Vagina (tissue), 2 donors: ENCODE measurements around the gene CFAP53.

Source experiments
- POLR2A ChIP-seq, 2 donors: fragments of 450-650 bp; IDR thresholded peaks; one replicate each; pipeline ENCODE4 v1.6.1; 2017; ENCODE audit warnings: antibody characterized with exemption in 2 of 2, mild to moderate bottlenecking in 2 of 2, moderate library complexity in 2 of 2
- TF ChIP-seq, protein P1 (sequence below), 3 experiments: fragments of 450-650 bp in 2 of 3; fragments of 200-600 bp in 1 of 3; sonication (generic) in 1 of 3; IDR thresholded peaks; one replicate each; pipeline ENCODE4 v1.5.1; 2017 to 2019; ENCODE audit warnings: antibody characterized with exemption in 3 of 3, mild to moderate bottlenecking in 2 of 3, moderate library complexity in 2 of 3

DNA sequence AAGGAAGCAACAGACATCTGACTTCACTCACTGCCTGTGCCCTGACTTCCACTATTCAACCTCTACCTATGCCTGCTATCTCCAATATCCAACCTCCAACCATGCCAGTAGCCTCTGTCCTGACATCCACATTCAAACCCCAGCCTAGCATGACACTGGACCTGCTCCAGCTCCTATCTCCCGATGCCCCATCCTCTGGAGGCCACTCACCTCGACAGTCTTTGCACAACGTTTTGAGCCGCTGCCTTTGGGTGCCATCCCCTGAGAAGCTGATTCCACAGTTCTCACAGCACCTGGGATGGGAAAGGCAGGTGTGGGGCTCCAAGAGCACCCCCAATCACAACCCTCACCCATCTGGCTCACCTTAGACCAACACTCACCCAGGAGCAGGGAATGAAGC lies 10.2 kb upstream of the CFAP53 start:
- TF ChIP-seq, protein P1, sequence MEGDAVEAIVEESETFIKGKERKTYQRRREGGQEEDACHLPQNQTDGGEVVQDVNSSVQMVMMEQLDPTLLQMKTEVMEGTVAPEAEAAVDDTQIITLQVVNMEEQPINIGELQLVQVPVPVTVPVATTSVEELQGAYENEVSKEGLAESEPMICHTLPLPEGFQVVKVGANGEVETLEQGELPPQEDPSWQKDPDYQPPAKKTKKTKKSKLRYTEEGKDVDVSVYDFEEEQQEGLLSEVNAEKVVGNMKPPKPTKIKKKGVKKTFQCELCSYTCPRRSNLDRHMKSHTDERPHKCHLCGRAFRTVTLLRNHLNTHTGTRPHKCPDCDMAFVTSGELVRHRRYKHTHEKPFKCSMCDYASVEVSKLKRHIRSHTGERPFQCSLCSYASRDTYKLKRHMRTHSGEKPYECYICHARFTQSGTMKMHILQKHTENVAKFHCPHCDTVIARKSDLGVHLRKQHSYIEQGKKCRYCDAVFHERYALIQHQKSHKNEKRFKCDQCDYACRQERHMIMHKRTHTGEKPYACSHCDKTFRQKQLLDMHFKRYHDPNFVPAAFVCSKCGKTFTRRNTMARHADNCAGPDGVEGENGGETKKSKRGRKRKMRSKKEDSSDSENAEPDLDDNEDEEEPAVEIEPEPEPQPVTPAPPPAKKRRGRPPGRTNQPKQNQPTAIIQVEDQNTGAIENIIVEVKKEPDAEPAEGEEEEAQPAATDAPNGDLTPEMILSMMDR (IDR thresholded peaks at IDR 0.05): no peak
- no peak for TF ChIP-seq POLR2A (IDR thresholded peaks at IDR 0.05)
